Measurements from ENCODE around the gene MTHFD2.
"Not testable (repeated sequence)": the region's sequence is repeated elsewhere in the genome, so short reads cannot be mapped to it uniquely, and the experiment has no call there.

The MTHFD2 gene

GRCh38 chr2:74198023-74198460 lies 373 bp upstream of the MTHFD2 start:
- no peak for DNase-seq (ENCODE audit: low read depth)

GRCh38 chr2:74199275-74199701 lies 873 bp downstream of the MTHFD2 start:
- DNase-seq (ENCODE audit: low read depth): no peak

GRCh38 chr2:74199871-74200305 lies 1.5 kb downstream of the MTHFD2 start:
- DNase-seq (ENCODE audit: low read depth): peak; percentile 18

- DNase-seq (ENCODE audit: low read depth): no peak
These were observed 2.8 kb downstream of the MTHFD2 start for GRCh38 chr2:74201196-74201595.

- DNase-seq (ENCODE audit: low read depth): no peak
These were observed 3.2 kb downstream of the MTHFD2 start for GRCh38 chr2:74201596-74201995.

- DNase-seq (ENCODE audit: low read depth): no peak
These were observed 6.0 kb downstream of the MTHFD2 start for GRCh38 chr2:74204436-74204835.

GRCh38 chr2:74205113-74205512 lies 6.7 kb downstream of the MTHFD2 start:
- no peak for DNase-seq (ENCODE audit: low read depth)

GRCh38 chr2:74205596-74205995 lies 7.2 kb downstream of the MTHFD2 start:
- DNase-seq (ENCODE audit: low read depth): no peak

GRCh38 chr2:74206180-74206688 lies 7.8 kb downstream of the MTHFD2 start:
- DNase-seq (ENCODE audit: low read depth): peak; percentile 19

GRCh38 chr2:74212702-74213410 lies 14.4 kb downstream of the MTHFD2 start:
- DNase-seq (ENCODE audit: low read depth): no peak

GRCh38 chr2:74215771-74216170 lies 17.4 kb downstream of the MTHFD2 start:
- not testable (repeated sequence) for DNase-seq (ENCODE audit: low read depth)

- no peak for DNase-seq (ENCODE audit: low read depth)
These were observed 18.2 kb downstream of the MTHFD2 start for GRCh38 chr2:74216642-74217041.

- no peak for DNase-seq (ENCODE audit: low read depth)
These were observed 21.6 kb downstream of the MTHFD2 start for GRCh38 chr2:74219846-74220486.

GRCh38 chr2:74221091-74221490 lies 22.7 kb downstream of the MTHFD2 start:
- no peak for DNase-seq (ENCODE audit: low read depth)

GRCh38 chr2:74221604-74222299 lies 23.3 kb downstream of the MTHFD2 start:
- no peak for DNase-seq (ENCODE audit: low read depth)

GRCh38 chr2:74222300-74222650 lies 23.9 kb downstream of the MTHFD2 start:
- no peak for DNase-seq (ENCODE audit: low read depth)

- DNase-seq (ENCODE audit: low read depth): no peak
These were observed 25.7 kb downstream of the MTHFD2 start for GRCh38 chr2:74223941-74224770.

- DNase-seq (ENCODE audit: low read depth): no peak
These were observed 27.5 kb downstream of the MTHFD2 start for GRCh38 chr2:74225698-74226459.

GRCh38 chr2:74226648-74227213 lies 28.3 kb downstream of the MTHFD2 start:
- no peak for DNase-seq (ENCODE audit: low read depth)

GRCh38 chr2:74227646-74228045 lies 29.2 kb downstream of the MTHFD2 start:
- DNase-seq (ENCODE audit: low read depth): no peak

- no peak for DNase-seq (ENCODE audit: low read depth)
These were observed 30.4 kb downstream of the MTHFD2 start for GRCh38 chr2:74228772-74229171.

Measured in stimulated activated CD4-positive, alpha-beta T cell treated with anti-CD3 and anti-CD28 coated beads, Interleukin-2, amount 100 ng/mL, for 4 hours (primary cell).